HG02763 (cell line): ENCODE results near the gene TWIST2.

Source experiments
- ATAC-seq: cut with Tn5 transposase; IDR thresholded peaks from one replicate; pipeline ENCODE4 v1.9.1; 2021; ENCODE audit warnings: mild to moderate bottlenecking, moderate library complexity; ENCODE audit not compliant: unreplicated experiment

TWIST2 gene

GRCh38 chr2:238903141-238903540 lies 55.3 kb downstream of the TWIST2 start:
- no peak for ATAC-seq

GRCh38 chr2:238904177-238904576 lies 56.3 kb downstream of the TWIST2 start:
- ATAC-seq, result no peak

- no peak for ATAC-seq
Observed at GRCh38 chr2:238904716-238905115, 56.8 kb downstream of the TWIST2 start.

- ATAC-seq, result no peak
Observed at GRCh38 chr2:238905224-238905623, 57.3 kb downstream of the TWIST2 start.

GRCh38 chr2:238905644-238906043 lies 57.8 kb downstream of the TWIST2 start:
- ATAC-seq, result no peak

GRCh38 chr2:238906254-238906935 lies 58.5 kb downstream of the TWIST2 start:
- ATAC-seq, result no peak

GRCh38 chr2:238906936-238907716 lies 59.2 kb downstream of the TWIST2 start:
- no peak for ATAC-seq

- ATAC-seq, result no peak
Observed at GRCh38 chr2:238907717-238908173, 59.9 kb downstream of the TWIST2 start.

GRCh38 chr2:238908960-238909951 lies 61.4 kb downstream of the TWIST2 start:
- ATAC-seq, result no peak

- ATAC-seq, result no peak
Observed at GRCh38 chr2:238910751-238911351, 63.0 kb downstream of the TWIST2 start.

- ATAC-seq, result no peak
Observed at GRCh38 chr2:238911376-238912227, 63.7 kb downstream of the TWIST2 start.

GRCh38 chr2:238912228-238912915 lies 64.5 kb downstream of the TWIST2 start:
- ATAC-seq, result no peak

GRCh38 chr2:238912916-238913875 lies 65.3 kb downstream of the TWIST2 start:
- ATAC-seq, result no peak

GRCh38 chr2:238913931-238914647 lies 66.2 kb downstream of the TWIST2 start:
- no peak for ATAC-seq

GRCh38 chr2:238914648-238915015 lies 66.7 kb downstream of the TWIST2 start:
- ATAC-seq, result no peak

- ATAC-seq, result no peak
Observed at GRCh38 chr2:238915196-238915595, 67.3 kb downstream of the TWIST2 start.

GRCh38 chr2:238915596-238915995 lies 67.7 kb downstream of the TWIST2 start:
- ATAC-seq, result no peak
